ENCODE measurements around the gene KCTD20. TPM values are rescaled to one million over a fixed set of nuclear protein-coding genes. Genes with fewer than 3 reads are reported as not detected.
"Not testable (repeated sequence)": the region's sequence is repeated elsewhere in the genome, so short reads cannot be mapped to it uniquely, and the experiment has no call there.

Gene KCTD20
- total RNA-seq, 1 donor from 2014 or later: 52.3 TPM

DNA sequence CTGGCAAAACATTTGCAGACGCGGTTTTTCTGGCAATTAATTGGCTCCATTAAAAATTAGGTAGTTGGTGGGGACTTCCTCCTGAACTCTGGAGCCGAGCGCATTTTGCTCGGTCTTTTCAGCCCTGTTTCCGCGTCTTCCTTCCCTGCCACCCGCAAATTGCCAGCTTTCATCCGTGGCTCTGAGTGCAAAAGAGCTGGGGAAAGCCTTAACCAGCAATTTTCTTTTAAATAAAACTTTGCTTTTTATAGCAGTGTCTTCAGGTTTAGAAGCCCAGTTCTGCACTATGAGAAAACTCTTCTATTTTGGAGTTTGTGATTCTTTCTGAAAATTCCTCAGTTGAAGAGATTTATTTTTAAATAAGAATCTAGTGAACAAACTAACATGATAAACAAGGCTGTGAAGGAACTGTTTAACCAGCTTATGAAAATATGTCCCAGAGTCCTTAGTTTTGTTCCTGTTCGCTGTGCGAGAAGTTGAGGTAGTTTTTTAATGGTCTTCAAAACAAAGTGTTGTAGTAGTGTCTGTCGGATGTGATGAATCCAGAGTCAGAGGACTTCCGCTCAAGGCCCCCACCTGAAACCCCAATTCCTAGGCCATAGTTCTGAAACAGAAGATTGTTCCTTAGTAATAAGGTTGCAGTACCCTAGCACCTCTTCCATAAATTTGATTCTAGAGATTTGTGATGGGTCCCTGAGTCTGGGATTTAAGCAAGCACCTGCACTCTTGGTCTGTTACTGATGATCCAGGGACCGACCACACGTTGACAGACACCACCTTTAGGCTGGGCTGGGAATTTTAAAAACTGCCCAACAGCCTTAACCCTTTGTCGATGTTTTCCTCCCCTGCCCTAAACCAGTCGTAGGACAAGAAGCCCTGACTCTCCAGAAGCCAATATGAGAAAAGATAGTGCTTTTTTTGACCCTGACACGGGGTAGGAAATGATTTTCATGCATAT is 950 bp downstream of the KCTD20 start:
- peak; percentile 36 for DNase-seq (ENCODE audit: low read depth)

DNA sequence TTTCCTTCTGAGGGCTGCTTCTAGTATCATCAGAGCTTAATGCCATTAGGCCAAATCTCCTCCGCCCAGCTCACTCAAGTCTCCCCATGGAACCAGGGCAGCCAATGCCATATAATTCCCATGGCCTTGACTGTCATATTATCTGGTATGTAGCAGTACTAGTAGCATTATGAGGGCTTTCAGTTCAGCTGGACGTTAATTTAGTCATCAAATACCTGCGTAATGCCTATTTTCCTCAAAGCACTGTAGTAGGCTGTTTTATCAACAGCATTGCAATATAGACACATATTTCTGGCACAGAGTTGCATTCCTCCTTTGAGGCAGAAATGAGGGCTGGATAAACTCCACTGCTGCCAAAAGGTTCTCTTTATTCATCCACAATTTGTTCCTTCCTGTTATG is 1.7 kb downstream of the KCTD20 start:
- DNase-seq (ENCODE audit: low read depth): no peak

DNA sequence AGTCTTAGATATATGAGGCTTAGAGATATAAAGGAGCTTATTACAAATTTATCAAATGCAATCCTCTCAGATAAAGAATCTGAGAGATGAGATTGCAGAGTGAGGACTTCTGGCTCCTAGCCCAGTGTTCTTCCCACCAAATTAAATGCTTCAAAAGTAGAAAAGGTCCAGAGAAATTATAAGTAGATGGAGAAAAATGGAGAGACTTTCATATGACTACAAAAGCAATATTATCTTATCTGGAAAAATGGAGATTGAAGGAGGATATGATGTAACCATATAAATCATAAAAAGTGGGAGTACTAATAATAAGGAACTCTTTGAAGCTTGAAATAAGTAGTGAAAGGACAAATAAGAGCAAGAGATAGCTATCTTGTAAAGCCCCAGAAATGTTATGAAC is 2.8 kb downstream of the KCTD20 start:
- no peak for DNase-seq (ENCODE audit: low read depth)

GRCh38 chr6:36449173-36449572 is 6.4 kb downstream of the KCTD20 start:
- not testable (repeated sequence) for DNase-seq (ENCODE audit: low read depth)

DNA sequence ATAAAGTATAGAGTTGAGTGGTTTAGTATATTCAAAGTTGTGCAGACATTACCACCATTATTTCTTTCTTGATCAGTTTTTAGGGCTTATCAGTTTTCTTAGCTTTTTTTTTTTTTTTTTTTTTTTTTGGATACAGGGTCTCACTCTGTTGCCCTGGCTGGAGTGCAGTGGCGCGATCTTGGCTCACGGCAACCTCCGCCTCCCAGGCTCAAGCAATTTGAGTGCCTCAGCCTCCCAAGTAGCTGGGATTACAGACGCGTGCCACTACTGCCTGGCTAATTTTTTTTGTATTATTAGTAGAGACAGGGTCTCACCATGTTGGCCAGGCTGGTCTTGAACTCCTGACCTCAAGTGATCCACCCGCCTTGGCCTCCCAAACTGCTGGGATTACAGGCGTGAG is 10.1 kb downstream of the KCTD20 start:
- DNase-seq (ENCODE audit: low read depth): not testable (repeated sequence)

- DNase-seq (ENCODE audit: low read depth): no peak
These were observed 12.8 kb downstream of the KCTD20 start for GRCh38 chr6:36455486-36456027.

DNA sequence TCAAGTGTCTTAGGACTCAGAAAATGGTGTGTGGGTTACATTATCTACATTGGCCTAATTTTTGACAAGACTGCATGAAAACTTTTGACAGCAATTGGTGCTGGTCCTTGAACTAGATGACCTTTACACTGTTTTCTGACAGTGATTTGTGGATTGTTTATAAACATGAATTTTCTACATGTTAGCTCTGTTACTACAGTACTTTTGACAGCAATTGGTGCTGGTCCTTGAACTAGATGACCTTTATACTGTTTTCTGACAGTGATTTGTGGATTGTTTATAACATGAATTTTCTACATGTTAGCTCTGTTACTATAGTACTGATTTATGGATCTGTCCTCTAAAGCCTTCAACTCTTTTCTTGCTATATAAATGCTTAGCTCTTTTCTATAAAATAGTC is 16.7 kb downstream of the KCTD20 start:
- no peak for DNase-seq (ENCODE audit: low read depth)

- DNase-seq (ENCODE audit: low read depth): no peak
These were observed 18.1 kb downstream of the KCTD20 start for GRCh38 chr6:36460916-36461315.

- no peak for DNase-seq (ENCODE audit: low read depth)
These were observed 18.8 kb downstream of the KCTD20 start for GRCh38 chr6:36461646-36462045.

DNA sequence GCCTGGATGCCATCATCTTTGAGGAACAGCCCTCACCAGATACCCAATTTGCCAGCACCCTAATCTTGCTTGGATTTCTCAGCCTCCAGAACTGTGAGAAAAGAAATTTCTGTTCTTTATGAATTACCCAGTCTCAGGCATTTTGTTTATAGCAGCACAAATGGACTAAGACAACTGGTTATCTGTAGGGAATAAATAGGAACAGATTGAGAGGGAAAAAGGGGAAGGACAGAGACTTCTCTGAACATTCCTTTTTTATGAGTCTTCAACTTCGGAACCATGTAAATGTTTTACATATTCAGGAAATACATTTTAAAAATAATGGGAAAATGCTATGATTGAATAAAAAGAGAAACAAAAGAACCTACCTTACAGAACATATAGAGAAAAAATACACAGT is 20.9 kb downstream of the KCTD20 start:
- DNase-seq (ENCODE audit: low read depth): no peak

GRCh38 chr6:36464233-36464632 is 21.4 kb downstream of the KCTD20 start:
- DNase-seq (ENCODE audit: low read depth): no peak

GRCh38 chr6:36467625-36468024 is 24.8 kb downstream of the KCTD20 start:
- DNase-seq (ENCODE audit: low read depth): no peak

GRCh38 chr6:36469148-36469661 is 26.4 kb downstream of the KCTD20 start:
- no peak for DNase-seq (ENCODE audit: low read depth)

- no peak for DNase-seq (ENCODE audit: low read depth)
These were observed 27.1 kb downstream of the KCTD20 start for GRCh38 chr6:36469946-36470345.

DNA sequence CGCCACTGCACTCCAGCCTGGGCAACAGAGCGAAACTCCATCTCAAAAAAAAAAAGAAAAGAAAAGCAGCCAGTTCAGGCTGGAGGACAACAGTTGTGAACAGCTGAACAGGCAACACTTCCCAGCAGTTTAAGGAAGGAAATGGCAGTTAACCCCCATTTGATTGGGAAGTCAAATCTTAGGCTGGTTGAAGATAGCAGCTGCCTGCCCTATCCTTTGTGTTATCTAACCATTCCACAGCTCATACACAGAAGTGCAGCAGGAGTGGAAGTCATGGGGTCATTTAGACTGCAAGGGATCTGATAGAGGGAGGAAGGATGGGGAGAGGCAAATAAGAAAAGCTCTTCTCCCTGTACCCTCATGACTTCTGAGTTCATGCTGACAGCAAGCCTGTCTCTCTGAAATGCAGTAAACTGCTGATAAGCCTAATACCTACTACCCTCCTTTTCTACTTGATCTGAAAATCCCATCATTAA is 35.3 kb downstream of the KCTD20 start:
- DNase-seq (ENCODE audit: low read depth): peak; percentile 12

- no peak for DNase-seq (ENCODE audit: low read depth)
These were observed 36.5 kb downstream of the KCTD20 start for GRCh38 chr6:36479256-36479655.

- not testable (repeated sequence) for DNase-seq (ENCODE audit: low read depth)
These were observed 40.5 kb downstream of the KCTD20 start for GRCh38 chr6:36483326-36483725.

GRCh38 chr6:36484736-36485135 is 41.9 kb downstream of the KCTD20 start:
- DNase-seq (ENCODE audit: low read depth): no peak

- DNase-seq (ENCODE audit: low read depth): peak; percentile 19
These were observed 44.9 kb downstream of the KCTD20 start for GRCh38 chr6:36487698-36488097.

- DNase-seq (ENCODE audit: low read depth): peak; percentile 30
These were observed 45.4 kb downstream of the KCTD20 start for GRCh38 chr6:36488221-36488620.

- no peak for DNase-seq (ENCODE audit: low read depth)
These were observed 46.6 kb downstream of the KCTD20 start for GRCh38 chr6:36489426-36489825.

GRCh38 chr6:36491378-36491965 is 48.7 kb downstream of the KCTD20 start:
- DNase-seq (ENCODE audit: low read depth): no peak
